Thyroid gland (tissue), 4 donors: ENCODE measurements around the gene LOXL4.

Experiments used
- POLR2A ChIP-seq, 2 donors: fragments of 450-650 bp; IDR thresholded peaks; one replicate each; pipeline ENCODE4 v1.6.1; 2017; ENCODE audit warnings: antibody characterized with exemption in 2 of 2, mild to moderate bottlenecking in 2 of 2, moderate library complexity in 1 of 2
- TF ChIP-seq, protein P1 (sequence below), 6 experiments: fragments of 200-600 bp in 3 of 6; fragments of 450-650 bp in 3 of 6; sonication (generic) in 3 of 6; IDR thresholded peaks; one replicate each; pipeline ENCODE4 v1.5.1; 2016 to 2019; ENCODE audit warnings: antibody characterized with exemption in 6 of 6, mild to moderate bottlenecking in 2 of 6, inconsistent platforms in 1 of 6, moderate library complexity in 1 of 6

DNA sequence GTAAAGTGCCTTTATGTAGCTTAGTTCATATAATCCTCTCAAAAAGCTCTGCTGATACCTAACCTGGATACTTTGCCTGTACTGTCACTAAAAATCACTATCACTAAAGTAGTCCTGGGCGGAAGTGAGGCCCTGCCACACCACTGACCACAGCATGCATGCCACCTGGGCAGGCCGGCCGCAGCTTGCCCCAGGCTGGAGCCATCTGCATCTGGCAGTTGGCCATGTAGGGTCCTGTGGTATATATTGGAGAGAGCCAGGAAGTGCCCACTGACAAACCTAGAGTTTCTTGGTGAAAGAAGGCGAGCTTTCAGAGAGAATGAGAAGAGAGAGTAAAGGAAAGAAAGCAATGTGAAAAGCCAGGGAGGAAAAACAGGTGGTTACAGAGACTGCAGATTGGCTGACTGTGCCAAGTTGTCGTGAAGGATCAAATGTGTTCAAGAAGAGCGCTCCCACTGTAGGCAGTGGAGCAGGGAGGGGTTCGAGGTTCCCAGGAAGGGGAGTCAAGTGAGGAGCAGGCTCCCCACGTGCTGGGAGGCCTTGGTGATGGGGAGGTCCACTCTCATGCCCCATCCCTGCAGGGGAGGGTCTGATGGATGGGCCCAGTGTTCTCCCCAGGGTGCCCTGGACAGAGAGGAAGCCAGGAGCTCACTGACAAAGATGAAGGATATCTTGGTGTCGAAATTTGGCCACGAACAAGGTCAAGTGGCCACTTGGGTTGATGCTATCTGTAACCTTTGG, 13.6 kb downstream of the LOXL4 start:
- TF ChIP-seq, protein P1, sequence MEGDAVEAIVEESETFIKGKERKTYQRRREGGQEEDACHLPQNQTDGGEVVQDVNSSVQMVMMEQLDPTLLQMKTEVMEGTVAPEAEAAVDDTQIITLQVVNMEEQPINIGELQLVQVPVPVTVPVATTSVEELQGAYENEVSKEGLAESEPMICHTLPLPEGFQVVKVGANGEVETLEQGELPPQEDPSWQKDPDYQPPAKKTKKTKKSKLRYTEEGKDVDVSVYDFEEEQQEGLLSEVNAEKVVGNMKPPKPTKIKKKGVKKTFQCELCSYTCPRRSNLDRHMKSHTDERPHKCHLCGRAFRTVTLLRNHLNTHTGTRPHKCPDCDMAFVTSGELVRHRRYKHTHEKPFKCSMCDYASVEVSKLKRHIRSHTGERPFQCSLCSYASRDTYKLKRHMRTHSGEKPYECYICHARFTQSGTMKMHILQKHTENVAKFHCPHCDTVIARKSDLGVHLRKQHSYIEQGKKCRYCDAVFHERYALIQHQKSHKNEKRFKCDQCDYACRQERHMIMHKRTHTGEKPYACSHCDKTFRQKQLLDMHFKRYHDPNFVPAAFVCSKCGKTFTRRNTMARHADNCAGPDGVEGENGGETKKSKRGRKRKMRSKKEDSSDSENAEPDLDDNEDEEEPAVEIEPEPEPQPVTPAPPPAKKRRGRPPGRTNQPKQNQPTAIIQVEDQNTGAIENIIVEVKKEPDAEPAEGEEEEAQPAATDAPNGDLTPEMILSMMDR (IDR thresholded peaks at IDR 0.05) = no peak
- no peak for TF ChIP-seq POLR2A (IDR thresholded peaks at IDR 0.05)
